Activated T-helper 1 cell treated with Interleukin-2 at 50 U/mL for 16 hours (primary cell): ENCODE measurements around the gene ADAM15.

Experiments used
- DNase-seq: peaks from one replicate; pipeline ENCODE4 v3.0.0-alpha.2; 2020; ENCODE audit warnings: low read depth

ADAM15 gene, protein sequence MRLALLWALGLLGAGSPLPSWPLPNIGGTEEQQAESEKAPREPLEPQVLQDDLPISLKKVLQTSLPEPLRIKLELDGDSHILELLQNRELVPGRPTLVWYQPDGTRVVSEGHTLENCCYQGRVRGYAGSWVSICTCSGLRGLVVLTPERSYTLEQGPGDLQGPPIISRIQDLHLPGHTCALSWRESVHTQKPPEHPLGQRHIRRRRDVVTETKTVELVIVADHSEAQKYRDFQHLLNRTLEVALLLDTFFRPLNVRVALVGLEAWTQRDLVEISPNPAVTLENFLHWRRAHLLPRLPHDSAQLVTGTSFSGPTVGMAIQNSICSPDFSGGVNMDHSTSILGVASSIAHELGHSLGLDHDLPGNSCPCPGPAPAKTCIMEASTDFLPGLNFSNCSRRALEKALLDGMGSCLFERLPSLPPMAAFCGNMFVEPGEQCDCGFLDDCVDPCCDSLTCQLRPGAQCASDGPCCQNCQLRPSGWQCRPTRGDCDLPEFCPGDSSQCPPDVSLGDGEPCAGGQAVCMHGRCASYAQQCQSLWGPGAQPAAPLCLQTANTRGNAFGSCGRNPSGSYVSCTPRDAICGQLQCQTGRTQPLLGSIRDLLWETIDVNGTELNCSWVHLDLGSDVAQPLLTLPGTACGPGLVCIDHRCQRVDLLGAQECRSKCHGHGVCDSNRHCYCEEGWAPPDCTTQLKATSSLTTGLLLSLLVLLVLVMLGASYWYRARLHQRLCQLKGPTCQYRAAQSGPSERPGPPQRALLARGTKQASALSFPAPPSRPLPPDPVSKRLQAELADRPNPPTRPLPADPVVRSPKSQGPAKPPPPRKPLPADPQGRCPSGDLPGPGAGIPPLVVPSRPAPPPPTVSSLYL

DNA sequence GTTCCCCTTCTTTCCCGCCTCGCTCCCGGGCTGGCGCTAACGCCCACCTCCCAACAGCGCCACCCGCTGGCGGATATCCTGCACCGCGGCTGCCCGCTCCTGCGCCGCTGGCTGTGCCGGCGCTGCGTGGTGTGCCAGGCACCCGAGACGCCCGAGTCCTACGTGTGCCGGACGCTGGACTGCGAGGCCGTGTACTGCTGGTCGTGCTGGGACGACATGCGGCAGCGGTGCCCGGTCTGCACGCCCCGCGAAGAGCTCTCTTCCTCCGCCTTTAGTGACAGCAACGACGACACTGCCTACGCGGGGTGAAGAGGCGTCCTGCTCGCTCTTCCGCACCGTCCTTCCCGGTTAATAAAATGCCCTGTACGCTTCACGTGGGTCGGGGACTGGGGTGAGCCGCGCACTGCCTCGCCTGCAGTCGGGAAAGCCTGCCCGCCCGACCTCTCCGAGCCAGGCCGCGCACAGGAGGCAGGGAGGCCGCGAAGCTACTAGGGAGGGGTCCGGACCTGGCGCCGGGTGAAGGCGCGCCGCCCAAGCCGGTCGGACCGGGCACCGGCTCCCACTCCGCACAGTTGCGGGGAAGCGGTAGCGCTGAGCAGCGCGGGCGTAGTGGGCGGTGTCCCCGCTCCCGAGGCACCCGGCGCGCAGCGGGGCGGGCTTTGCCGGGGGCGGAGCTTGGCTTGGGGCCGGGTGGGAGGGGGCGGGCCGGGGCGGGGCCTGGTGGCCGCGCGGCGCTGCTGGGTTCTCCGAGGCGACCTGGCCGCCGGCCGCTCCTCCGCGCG lies at the start of gene ADAM15:
Gene ADAM15 (plus strand): TSS at position 757 of the 782 bp plus-strand sequence. CDS start 71 bp downstream, outside the sequence.
- peak; percentile 73 for DNase-seq

DNA sequence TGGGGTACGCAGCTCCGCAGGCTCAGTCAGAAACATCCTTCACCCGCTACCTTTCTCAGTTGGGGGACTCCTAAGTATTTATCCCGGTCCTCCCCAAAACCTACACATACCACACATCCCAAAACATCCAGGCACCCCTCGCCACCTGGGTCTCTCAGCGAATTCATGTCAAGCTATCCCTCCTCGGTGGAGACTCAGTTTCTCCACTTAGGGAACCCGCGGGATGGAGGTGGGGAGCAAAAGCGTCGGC lies 49.8 kb upstream of the ADAM15 start:
- no peak for DNase-seq

DNA sequence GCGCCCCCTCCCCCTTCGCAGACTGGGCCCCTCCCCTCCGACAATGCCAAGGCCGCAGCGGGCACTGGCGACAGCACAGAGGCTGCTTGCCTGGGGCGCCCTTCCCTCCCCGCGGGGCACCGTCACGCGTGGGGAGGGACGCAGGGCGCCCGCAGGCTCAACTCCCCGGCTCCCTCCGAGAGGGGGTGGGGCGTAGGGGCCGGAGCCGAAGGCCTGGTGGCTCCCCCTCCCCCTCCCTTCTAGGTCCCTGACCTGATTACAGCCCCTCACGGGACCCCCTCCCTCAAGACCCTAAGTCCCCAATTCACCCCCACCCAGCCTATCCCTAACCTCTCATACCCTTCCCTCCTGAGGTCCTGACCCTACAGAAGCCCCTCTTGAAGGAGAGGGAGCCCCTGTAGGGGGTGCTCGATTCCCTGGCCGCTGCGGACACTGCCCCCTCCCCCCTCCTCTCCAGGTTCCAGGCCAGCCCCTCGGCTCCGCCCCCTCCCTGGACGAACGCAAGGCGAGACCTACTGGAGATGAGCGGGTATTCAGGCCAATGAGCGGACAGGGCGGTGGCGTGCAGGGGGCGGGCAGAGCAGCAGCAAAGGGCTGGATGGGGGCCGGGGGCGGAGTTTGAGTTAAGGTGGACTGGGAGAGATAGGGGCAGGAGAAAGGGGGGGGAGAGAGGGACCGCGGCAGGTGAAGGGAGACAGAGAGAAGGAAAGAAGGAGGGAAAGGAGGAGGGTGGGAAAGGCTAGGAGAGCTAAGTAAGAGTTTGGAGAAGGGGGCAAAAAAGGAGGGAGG lies 49.2 kb upstream of the ADAM15 start:
- peak; percentile 96 for DNase-seq

GRCh38 chr1:155002464-155003226 lies 48.5 kb upstream of the ADAM15 start, which contains the start of gene ZBTB7B:
TSS of gene ZBTB7B (plus strand) at chr1:155002802. CDS start at chr1:155014661, 11,859 bp downstream.
- no peak for DNase-seq

DNA sequence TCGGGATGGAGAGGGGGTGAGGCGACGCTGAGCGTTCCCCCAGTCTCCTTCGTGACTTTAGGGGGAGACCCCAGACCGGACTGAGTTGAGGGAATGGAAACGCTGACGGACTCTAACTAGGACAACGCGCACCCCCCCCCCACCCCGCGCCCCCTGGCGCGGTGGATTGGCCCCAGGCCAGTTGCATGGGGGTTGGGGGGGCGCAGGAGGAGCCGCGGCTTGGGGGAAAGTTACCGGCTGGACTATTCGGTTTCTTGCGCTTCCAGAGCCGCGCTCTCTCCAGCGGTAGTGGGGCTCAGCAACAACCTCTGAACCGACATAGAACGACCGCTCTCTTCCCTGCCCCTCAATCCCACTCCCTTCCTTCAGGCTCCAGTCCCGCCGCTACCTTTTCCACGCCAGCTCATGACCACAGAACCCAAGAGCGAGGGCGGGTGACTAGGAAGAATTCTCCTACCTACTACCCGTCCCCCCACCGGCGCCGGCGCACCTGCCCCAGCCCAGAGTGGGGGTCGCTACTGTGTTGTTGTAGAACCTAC lies 47.8 kb upstream of the ADAM15 start:
- no peak for DNase-seq

- DNase-seq, result no peak
These were observed 47.3 kb upstream of the ADAM15 start for GRCh38 chr1:155003766-155004351.

GRCh38 chr1:155004352-155005075 lies 46.6 kb upstream of the ADAM15 start:
- DNase-seq, result no peak

DNA sequence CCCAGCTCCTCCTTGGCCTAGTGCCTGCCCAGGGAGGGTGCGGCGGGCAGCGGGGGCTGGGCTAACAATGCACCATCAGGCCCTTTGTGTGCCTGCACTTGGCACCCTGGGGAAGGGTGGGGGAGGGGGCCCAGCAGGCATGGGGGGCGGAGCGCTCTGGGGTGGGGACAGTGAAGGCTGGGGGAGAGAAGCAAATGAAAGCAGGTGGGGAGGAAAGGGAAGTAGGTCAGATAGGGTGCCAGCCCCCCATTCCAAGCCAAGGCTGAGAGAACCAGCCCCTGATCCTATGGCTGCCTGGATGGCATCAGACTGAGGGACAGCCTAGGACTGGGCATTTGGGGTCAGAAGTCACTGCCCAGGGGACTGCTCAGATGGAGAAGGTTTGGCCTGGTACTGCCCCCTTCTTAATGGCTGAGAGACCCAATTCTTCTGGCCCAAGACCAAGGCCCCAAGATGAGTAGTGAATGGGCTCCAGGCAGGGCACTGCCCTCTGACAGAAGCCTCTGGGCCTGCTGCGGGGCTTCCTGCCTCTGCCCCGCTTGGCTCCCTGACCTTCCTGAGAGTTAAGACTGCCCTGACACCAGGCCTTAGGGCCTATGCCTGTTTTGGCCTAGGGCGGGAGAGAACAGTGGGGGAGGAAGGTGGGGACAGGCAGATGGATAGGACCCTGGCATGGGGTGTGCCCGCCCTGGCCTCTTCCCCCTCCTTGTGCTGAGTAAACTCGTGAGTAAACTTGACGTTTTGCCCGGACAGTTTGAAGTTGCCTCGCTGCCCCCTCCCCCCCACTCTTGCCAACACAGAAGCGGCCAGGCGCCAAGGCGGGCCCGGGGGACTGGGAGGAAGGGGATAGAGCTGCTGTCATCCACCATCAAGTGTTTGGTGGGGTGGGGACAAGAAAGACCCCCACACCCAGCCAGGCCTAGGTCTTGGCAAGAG lies 45.8 kb upstream of the ADAM15 start:
- no peak for DNase-seq

DNA sequence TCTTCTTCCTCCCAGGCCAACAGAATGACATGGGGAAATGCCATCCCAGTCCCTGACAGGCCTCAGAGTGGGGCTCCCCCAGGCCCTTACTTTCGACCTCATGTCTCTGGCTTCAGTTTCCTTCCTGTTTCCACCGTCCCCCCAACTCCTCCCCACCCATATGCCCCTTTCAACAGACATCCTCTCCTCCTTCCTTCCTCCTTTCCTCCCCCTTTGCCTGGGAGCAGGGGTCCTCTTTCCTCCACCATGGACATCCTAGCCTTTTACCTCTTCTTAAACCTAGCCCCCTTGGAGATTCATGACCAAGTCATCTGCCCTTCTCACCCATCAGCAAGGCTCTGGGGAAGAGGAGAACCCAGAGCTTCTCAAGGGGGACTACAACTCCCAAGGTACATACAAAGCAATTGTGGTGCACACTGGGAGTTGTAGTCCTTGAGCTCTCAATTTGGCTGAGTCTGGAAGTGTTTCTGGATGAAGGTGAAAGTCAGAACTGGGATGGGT lies 44.5 kb upstream of the ADAM15 start:
- no peak for DNase-seq

GRCh38 chr1:155007251-155007828 lies 43.8 kb upstream of the ADAM15 start:
- no peak for DNase-seq

DNA sequence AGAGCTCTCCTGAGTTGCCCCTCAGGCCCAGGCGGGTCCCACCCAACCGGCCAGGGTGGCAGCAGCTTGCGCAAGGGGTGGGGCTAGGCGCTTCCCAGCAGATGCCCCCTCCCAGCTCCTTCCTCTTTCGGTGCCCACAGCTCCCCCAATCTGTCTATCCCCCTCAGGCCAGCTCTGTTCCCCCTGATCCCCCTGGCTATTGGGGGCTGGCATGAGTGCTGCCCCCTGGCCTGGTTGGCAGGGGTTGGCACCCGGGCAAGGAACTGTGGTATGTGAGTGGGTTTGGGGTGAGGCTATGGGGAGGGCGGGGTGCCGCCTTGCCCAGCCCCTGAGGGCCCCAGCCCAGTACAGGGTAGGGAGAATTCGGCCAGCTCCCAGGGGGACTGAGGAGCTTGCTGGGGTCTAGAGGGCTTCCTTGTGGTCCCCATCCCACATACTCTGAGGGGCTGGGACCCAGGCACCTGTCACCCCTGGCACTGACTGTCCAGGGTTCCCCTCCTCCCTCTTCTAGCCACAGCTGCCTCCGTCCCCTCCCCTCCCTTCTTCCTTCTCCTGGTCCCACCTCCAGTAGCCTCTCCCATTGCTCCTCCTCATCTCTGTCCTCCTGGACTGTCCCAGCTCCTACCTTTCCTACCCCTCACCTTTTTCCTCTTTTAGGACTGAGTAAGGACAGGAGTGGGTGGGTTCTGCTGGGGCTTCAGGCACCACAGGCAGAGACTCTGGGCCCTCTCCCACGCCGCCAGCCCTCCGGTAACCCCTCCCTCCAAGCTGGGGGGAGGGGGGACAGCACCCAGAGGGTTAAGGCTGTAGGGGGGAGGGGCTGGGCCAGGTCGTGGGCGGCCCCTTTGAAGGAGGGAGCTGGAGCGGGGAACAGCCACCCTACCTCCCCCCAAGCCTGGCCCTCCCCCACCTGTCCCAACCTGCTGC lies 42.8 kb upstream of the ADAM15 start:
- DNase-seq, result no peak

DNA sequence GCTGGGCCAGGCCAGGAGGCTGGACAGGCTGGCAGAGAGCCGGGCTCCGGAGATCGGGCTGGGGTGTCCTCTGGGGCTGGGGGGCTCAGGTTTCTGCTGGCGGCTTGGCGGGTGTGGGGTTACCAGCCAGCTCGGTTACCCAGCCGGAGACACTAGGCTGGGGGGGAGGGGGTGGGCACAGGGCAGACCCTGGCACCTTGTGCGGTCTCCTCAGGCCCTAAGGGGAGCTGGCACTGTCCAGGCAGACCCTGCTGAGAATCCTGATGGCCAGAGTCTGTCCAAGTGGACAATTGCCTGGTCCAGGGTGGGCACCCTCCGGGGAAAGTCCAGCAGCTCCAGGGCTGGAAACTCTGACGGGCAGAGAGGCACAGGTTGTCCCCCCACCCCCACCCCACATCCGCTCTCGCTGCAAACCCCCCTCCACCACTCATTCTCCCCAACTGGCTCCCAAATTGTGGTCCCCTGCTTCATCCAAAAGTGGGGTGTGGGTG lies 41.9 kb upstream of the ADAM15 start:
- DNase-seq, result no peak

- DNase-seq, result no peak
These were observed 41.4 kb upstream of the ADAM15 start for GRCh38 chr1:155009742-155010141.

DNA sequence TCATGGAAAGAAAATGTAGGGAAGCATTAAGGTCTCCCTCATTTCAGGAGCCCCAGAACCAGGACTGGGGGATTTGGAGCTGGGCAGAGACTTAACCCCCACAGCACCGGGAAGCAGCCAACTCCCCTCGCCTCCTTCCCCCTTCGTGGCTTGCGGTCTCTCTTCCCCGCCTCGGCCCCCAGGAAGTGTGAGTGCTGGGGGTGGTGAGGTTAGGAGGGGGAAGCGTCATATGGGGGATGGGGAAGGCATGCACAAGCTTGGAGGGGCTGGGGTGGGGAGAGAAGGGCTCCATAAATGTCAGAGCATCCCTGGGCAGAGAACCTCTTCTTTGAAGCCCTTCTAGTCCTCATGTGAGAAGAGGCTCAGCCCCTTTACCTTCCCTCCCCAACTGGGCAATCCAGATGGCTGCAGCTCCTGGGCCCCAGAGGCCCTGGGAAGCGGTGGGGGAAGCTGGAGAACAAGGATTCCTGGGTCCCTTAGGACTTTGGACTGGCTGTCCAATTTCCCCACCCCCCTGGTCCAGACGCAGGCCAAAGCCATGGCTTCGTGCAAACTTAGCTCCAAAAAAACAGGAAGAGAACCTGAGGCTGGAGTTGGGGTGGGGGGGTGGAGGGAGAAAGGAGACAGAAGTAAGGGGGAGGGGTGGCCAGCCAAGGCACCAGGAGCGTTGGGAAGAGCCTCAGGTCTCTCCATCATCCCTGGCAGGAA lies 40.8 kb upstream of the ADAM15 start:
- no peak for DNase-seq

DNA sequence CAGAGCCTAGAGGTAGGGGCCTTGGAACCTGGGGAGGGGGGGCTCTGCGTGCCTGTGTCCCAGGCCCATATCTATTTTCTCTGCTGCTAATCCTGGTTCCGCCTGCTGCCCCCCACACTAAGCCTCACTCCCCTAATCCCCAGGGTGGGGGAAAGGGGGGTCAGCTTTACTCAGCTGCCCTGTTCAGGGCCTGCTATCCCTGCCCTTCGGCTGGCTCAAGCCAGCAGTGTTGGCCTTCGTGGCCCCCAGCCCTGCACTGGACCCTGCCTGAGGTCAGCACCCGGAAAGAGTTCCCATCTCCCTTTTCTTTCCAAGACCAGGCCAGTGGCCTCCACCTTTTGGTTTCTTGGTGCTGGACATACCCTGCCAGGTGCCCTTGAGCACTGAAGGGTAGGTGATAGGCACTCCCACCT lies 40.1 kb upstream of the ADAM15 start:
- no peak for DNase-seq
